PFSK-1 (cell line): ENCODE results near the gene EEPD1.

Source experiments
- FOXP2 ChIP-seq: optimal IDR thresholded peaks from 2 replicates; pipeline ENCODE3; 2011; ENCODE audit warnings: borderline replicate concordance, control low read depth, inconsistent platforms; ENCODE audit not compliant: insufficient read depth; ENCODE audit errors: extremely low read length, extremely low read depth
- POLR2AphosphoS5 ChIP-seq: IDR thresholded peaks from 2 replicates; pipeline ENCODE4 v1.6.1; 2012; ENCODE audit warnings: low read depth, mild to moderate bottlenecking, control low read depth, low read length, moderate library complexity
- SIN3A ChIP-seq: IDR thresholded peaks from 2 replicates; pipeline ENCODE4 v1.6.1; 2012; ENCODE audit warnings: mild to moderate bottlenecking, low read length, moderate library complexity, borderline replicate concordance; ENCODE audit not compliant: insufficient read depth
- TAF1 ChIP-seq: IDR thresholded peaks from 2 replicates; pipeline ENCODE4 v1.6.1; 2012; ENCODE audit warnings: low read length, control low read depth, borderline replicate concordance; ENCODE audit not compliant: insufficient read depth
- TF ChIP-seq, protein P1 (sequence below), 2 experiments: IDR thresholded peaks; 2 replicates each; pipeline versions ENCODE4 v1.6.1 to v1.8.0; 2011 to 2012; ENCODE audit warnings: low read depth in 2 of 2, low read length in 2 of 2, control low read depth in 1 of 2, inconsistent platforms in 1 of 2, mild to moderate bottlenecking in 1 of 2, moderate library complexity in 1 of 2; ENCODE audit not compliant: insufficient read depth in 1 of 2

The EEPD1 gene

GRCh38 chr7:36304099-36304425 lies 151.0 kb downstream of the EEPD1 start:
- no peak for TF ChIP-seq SIN3A
- no peak for TF ChIP-seq TAF1
- TF ChIP-seq, protein P1, sequence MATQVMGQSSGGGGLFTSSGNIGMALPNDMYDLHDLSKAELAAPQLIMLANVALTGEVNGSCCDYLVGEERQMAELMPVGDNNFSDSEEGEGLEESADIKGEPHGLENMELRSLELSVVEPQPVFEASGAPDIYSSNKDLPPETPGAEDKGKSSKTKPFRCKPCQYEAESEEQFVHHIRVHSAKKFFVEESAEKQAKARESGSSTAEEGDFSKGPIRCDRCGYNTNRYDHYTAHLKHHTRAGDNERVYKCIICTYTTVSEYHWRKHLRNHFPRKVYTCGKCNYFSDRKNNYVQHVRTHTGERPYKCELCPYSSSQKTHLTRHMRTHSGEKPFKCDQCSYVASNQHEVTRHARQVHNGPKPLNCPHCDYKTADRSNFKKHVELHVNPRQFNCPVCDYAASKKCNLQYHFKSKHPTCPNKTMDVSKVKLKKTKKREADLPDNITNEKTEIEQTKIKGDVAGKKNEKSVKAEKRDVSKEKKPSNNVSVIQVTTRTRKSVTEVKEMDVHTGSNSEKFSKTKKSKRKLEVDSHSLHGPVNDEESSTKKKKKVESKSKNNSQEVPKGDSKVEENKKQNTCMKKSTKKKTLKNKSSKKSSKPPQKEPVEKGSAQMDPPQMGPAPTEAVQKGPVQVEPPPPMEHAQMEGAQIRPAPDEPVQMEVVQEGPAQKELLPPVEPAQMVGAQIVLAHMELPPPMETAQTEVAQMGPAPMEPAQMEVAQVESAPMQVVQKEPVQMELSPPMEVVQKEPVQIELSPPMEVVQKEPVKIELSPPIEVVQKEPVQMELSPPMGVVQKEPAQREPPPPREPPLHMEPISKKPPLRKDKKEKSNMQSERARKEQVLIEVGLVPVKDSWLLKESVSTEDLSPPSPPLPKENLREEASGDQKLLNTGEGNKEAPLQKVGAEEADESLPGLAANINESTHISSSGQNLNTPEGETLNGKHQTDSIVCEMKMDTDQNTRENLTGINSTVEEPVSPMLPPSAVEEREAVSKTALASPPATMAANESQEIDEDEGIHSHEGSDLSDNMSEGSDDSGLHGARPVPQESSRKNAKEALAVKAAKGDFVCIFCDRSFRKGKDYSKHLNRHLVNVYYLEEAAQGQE (IDR thresholded peaks at IDR 0.05; ENCODE audit: insufficient read depth in 1 of 2, low read depth in 2 of 2, low read length in 2 of 2) = no peak
- TF ChIP-seq POLR2AphosphoS5 = no peak
- no peak for TF ChIP-seq FOXP2

DNA sequence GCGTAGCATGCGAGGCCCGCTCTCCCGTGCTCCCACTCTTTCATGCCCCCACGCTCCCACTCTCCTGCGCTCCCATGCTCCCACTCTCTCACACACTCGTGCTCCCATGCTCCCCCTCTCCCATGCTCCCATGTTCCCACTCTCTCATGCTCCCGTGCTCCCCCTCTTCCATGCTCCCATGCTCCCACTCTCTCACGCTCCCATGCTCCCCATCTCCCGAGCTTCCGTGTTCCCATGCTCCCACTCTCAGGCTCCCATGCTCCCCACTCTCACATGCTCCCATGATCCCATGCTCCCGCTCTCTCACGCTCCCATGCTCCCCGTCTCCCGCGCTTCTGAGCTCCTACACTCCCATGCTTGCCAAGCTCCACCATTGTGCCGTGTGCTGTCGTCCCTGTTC lies 152.2 kb downstream of the EEPD1 start:
- TF ChIP-seq FOXP2 = no peak

DNA sequence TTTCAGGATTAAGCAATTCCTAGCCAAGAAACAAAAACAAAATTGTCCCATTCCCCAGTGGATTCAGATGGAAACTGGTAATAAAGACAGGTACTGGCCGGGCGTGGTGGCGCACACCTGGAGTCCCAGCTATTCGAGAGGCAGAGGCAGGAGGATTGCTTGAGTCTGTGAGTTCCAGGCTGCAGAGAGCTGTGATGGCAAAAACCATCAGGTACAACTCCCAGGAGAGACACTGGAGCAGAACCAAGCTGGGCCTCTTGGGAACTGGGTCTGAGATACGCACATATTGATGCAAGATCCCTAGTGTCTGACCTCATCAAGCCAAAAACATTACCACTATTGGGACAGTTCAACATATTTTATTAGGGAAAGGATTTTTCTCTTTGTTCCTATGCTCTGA lies 152.6 kb downstream of the EEPD1 start:
- TF ChIP-seq POLR2AphosphoS5 (no peak), TAF1 (no peak), SIN3A (no peak), FOXP2 (no peak)
- TF ChIP-seq, protein P1 (IDR thresholded peaks at IDR 0.05; ENCODE audit: insufficient read depth in 1 of 2, low read depth in 2 of 2, low read length in 2 of 2) = no peak

- TF ChIP-seq, protein P1 (IDR thresholded peaks at IDR 0.05; ENCODE audit: insufficient read depth in 1 of 2, low read depth in 2 of 2, low read length in 2 of 2) = no peak
- TF ChIP-seq TAF1 (no peak), FOXP2 (no peak), SIN3A (no peak), POLR2AphosphoS5 (no peak)
Observed at GRCh38 chr7:36306222-36306621, 153.2 kb downstream of the EEPD1 start.

GRCh38 chr7:36306722-36307121 lies 153.7 kb downstream of the EEPD1 start:
- no peak for TF ChIP-seq TAF1
- TF ChIP-seq FOXP2 = no peak
- no peak for TF ChIP-seq POLR2AphosphoS5
- TF ChIP-seq SIN3A = no peak
- TF ChIP-seq, protein P1 (IDR thresholded peaks at IDR 0.05; ENCODE audit: insufficient read depth in 1 of 2, low read depth in 2 of 2, low read length in 2 of 2) = no peak
